ENCODE measurements around the gene MRPL21. TPM values are rescaled to one million over a fixed set of nuclear protein-coding genes. Genes with fewer than 3 reads are reported as not detected.
A peak's percentile ranks its signal among the peaks of the same experiment; 100 is the strongest.

The MRPL21 gene
- polyA plus RNA-seq, 1 experiment, result 46.8 TPM

- H3K27ac ChIP-seq (ENCODE audit: low read depth, low read length), result peak overlapping the region; percentile 21
- no peak overlapping the region for H3K4me3 ChIP-seq (ENCODE audit: low read depth, low read length)
- no peak for TF ChIP-seq CTCF (IDR thresholded peaks at IDR 0.05; ENCODE audit: low read depth, low read length)
- DNase-seq (ENCODE audit: low read depth, low spot score), result no peak
- CTCF ChIA-PET, result interaction anchor here (1.0 kb wide), 1 partner anchor 65 kb away, joined by 3 read pairs; no protein-coding TSS in a partner anchor
- H3K27me3 ChIP-seq (ENCODE audit: control insufficient read depth, insufficient read depth, low read length), result no peaks in the 10 kb centered on the region
- POLR2A ChIA-PET, result no interaction called here
- H3K9me3 ChIP-seq (ENCODE audit: control insufficient read depth, insufficient read depth, low read length), result no peaks in the 10 kb centered on the region
Observed at GRCh38 chr11:68948496-68948895, 44.9 kb upstream of the MRPL21 start.

GRCh38 chr11:68947151-68947550 lies 43.5 kb upstream of the MRPL21 start:
- TF ChIP-seq CTCF (IDR thresholded peaks at IDR 0.05; ENCODE audit: low read depth, low read length), result no peak
- no peak overlapping the region for H3K4me3 ChIP-seq (ENCODE audit: low read depth, low read length)
- no peaks in the 10 kb centered on the region for H3K27me3 ChIP-seq (ENCODE audit: control insufficient read depth, insufficient read depth, low read length)
- POLR2A ChIA-PET, result no interaction called here
- no peaks in the 10 kb centered on the region for H3K9me3 ChIP-seq (ENCODE audit: control insufficient read depth, insufficient read depth, low read length)
- no peak for DNase-seq (ENCODE audit: low read depth, low spot score)
- no peak overlapping the region for H3K27ac ChIP-seq (ENCODE audit: low read depth, low read length)
- CTCF ChIA-PET, result no interaction called here

- ChIA-PET POLR2A (interaction anchor here (0.6 to 0.7 kb wide), 3 partner anchors 9 to 185 kb away, joined by 3 to 5 read pairs (median 3); no protein-coding TSS in a partner anchor), CTCF (no interaction called here)
- TF ChIP-seq CTCF (IDR thresholded peaks at IDR 0.05; ENCODE audit: low read depth, low read length), result no peak
- Histone ChIP-seq H3K27ac (ENCODE audit: low read depth, low read length) (peak overlapping the region; percentile 83), H3K9me3 (ENCODE audit: control insufficient read depth, insufficient read depth, low read length) (no peaks in the 10 kb centered on the region), H3K27me3 (ENCODE audit: control insufficient read depth, insufficient read depth, low read length) (no peaks in the 10 kb centered on the region), H3K4me3 (ENCODE audit: low read depth, low read length) (no peak overlapping the region)
- DNase-seq (ENCODE audit: low read depth, low spot score), result peak; percentile 59
Observed at GRCh38 chr11:68946416-68947090, 42.9 kb upstream of the MRPL21 start.

GRCh38 chr11:68942751-68943271 lies 39.2 kb upstream of the MRPL21 start:
- Histone ChIP-seq H3K27me3 (ENCODE audit: control insufficient read depth, insufficient read depth, low read length) (no peaks in the 10 kb centered on the region), H3K27ac (ENCODE audit: low read depth, low read length) (peak overlapping the region; percentile 57), H3K9me3 (ENCODE audit: control insufficient read depth, insufficient read depth, low read length) (no peaks in the 10 kb centered on the region; the same call in 1 of the 2 replicates), H3K4me3 (ENCODE audit: low read depth, low read length) (no peak overlapping the region)
- CTCF ChIA-PET, result interaction anchor here (1.0 kb wide), 1 partner anchor 71 kb away, joined by 3 read pairs; no protein-coding TSS in a partner anchor
- TF ChIP-seq CTCF (IDR thresholded peaks at IDR 0.05; ENCODE audit: low read depth, low read length), result no peak
- DNase-seq (ENCODE audit: low read depth, low spot score), result no peak
- POLR2A ChIA-PET, result no interaction called here

- ChIA-PET CTCF (interaction anchor here (1.0 to 1.6 kb wide), 2 partner anchors 9 to 72 kb away, joined by 3 to 5 read pairs; no protein-coding TSS in a partner anchor), POLR2A (interaction anchor here (0.6 kb wide), 1 partner anchor 142 kb away, joined by 6 read pairs; no protein-coding TSS in a partner anchor)
- no peak for DNase-seq (ENCODE audit: low read depth, low spot score)
- Histone ChIP-seq H3K4me3 (ENCODE audit: low read depth, low read length) (no peak overlapping the region), H3K27me3 (ENCODE audit: control insufficient read depth, insufficient read depth, low read length) (no peaks in the 10 kb centered on the region), H3K27ac (ENCODE audit: low read depth, low read length) (peak overlapping the region; percentile 57), H3K9me3 (ENCODE audit: control insufficient read depth, insufficient read depth, low read length) (no peaks in the 10 kb centered on the region; the same call in 1 of the 2 replicates)
- TF ChIP-seq CTCF (IDR thresholded peaks at IDR 0.05; ENCODE audit: low read depth, low read length), result no peak
Observed at GRCh38 chr11:68942095-68942620, 38.5 kb upstream of the MRPL21 start.

All from AG04450 (cell line).